Stomach smooth muscle (tissue), 2 donors: ENCODE results near the gene CERS5.
A peak's percentile ranks its signal among the peaks of the same experiment; 100 is the strongest.

Experiments used
- H3K27ac ChIP-seq: one replicate; pipeline ENCODE4 v1.7.0; 2013; ENCODE audit warnings: mild to moderate bottlenecking, low read length, inconsistent platforms
- H3K27me3 ChIP-seq, 2 donors: one replicate each; pipeline ENCODE4 v1.7.0; 2013; ENCODE audit warnings: low read length in 2 of 2; ENCODE audit not compliant: insufficient read depth in 2 of 2, control insufficient read depth in 1 of 2
- H3K36me3 ChIP-seq, 2 donors: one replicate each; pipeline ENCODE4 v1.7.0; 2013; ENCODE audit warnings: low read length in 2 of 2; ENCODE audit not compliant: control insufficient read depth in 2 of 2, insufficient read depth in 2 of 2
- H3K4me1 ChIP-seq: one replicate; pipeline ENCODE4 v1.7.0; 2013; ENCODE audit warnings: low read length; ENCODE audit not compliant: control insufficient read depth, insufficient read depth
- H3K4me3 ChIP-seq, 2 donors: one replicate each; pipeline ENCODE4 v1.7.0; 2013; ENCODE audit warnings: low read length in 2 of 2
- H3K9ac ChIP-seq, 2 donors: one replicate each; pipeline ENCODE4 v1.7.0; 2013; ENCODE audit warnings: low read length in 2 of 2, mild to moderate bottlenecking in 1 of 2
- H3K9me3 ChIP-seq, 2 donors: one replicate each; pipeline ENCODE4 v1.7.0; 2013; ENCODE audit warnings: low read length in 2 of 2; ENCODE audit not compliant: control insufficient read depth in 2 of 2
- donor health status: healthy.
- donor health status: Pancreatic carcinoma.

The CERS5 gene

GRCh38 chr12:50187084-50187900 is 20.1 kb upstream of the CERS5 start:
- peak overlapping the region; percentile 11 for H3K27ac ChIP-seq
- peaks cover under 1 to 11% of the 10 kb centered on the region in 2 donors for H3K36me3 ChIP-seq
- H3K27me3 ChIP-seq, result no peaks in the 10 kb centered on the region
- no peaks in the 10 kb centered on the region for H3K9me3 ChIP-seq
- peaks cover 19% of the 10 kb centered on the region for H3K4me1 ChIP-seq
- peak overlapping the region in 1 of 2 donors; percentile 42 for H3K9ac ChIP-seq
- H3K4me3 ChIP-seq, result peak overlapping the region in 1 of 2 donors; percentile 29

- no peaks in the 10 kb centered on the region for H3K9me3 ChIP-seq
- no peak overlapping the region for H3K4me3 ChIP-seq
- no peak overlapping the region for H3K27ac ChIP-seq
- H3K36me3 ChIP-seq, result peaks cover 1 to 10% of the 10 kb centered on the region in 2 donors
- H3K27me3 ChIP-seq, result no peaks in the 10 kb centered on the region
- peaks cover 19% of the 10 kb centered on the region for H3K4me1 ChIP-seq
- H3K9ac ChIP-seq, result no peak overlapping the region
Measured at GRCh38 chr12:50186681-50187080, 19.5 kb upstream of the CERS5 start.

GRCh38 chr12:50185970-50186663 is 18.9 kb upstream of the CERS5 start:
- Histone ChIP-seq H3K4me3 (no peak overlapping the region), H3K27ac (peak overlapping the region; percentile 11), H3K36me3 (peaks cover 7 to 13% of the 10 kb centered on the region in 2 donors), H3K4me1 (peaks cover 19% of the 10 kb centered on the region), H3K9me3 (no peaks in the 10 kb centered on the region), H3K9ac (no peak overlapping the region), H3K27me3 (no peaks in the 10 kb centered on the region)

- H3K9ac ChIP-seq, result no peak overlapping the region
- H3K4me3 ChIP-seq, result no peak overlapping the region
- H3K4me1 ChIP-seq, result peaks cover 19% of the 10 kb centered on the region
- H3K27ac ChIP-seq, result no peak overlapping the region
- no peaks in the 10 kb centered on the region for H3K27me3 ChIP-seq
- no peaks in the 10 kb centered on the region for H3K9me3 ChIP-seq
- peaks cover 10 to 14% of the 10 kb centered on the region in 2 donors for H3K36me3 ChIP-seq
Measured at GRCh38 chr12:50185301-50185895, 18.2 kb upstream of the CERS5 start.

- H3K4me1 ChIP-seq, result peaks cover 19% of the 10 kb centered on the region
Measured at GRCh38 chr12:50184261-50184660, 17.1 kb upstream of the CERS5 start.

GRCh38 chr12:50182461-50182860 is 15.3 kb upstream of the CERS5 start:
- Histone ChIP-seq H3K4me3 (no peak overlapping the region), H3K9me3 (no peaks in the 10 kb centered on the region), H3K27ac (no peak overlapping the region), H3K9ac (no peak overlapping the region), H3K36me3 (peaks cover 13 to 14% of the 10 kb centered on the region in 2 donors), H3K4me1 (peaks cover 8% of the 10 kb centered on the region), H3K27me3 (no peaks in the 10 kb centered on the region)

More at GRCh38 chr12:50184261-50184660, 17.1 kb upstream of the CERS5 start:
- Histone ChIP-seq H3K36me3 (peaks cover 13 to 15% of the 10 kb centered on the region in 2 donors), H3K4me3 (no peak overlapping the region), H3K27me3 (no peaks in the 10 kb centered on the region), H3K9ac (no peak overlapping the region), H3K27ac (no peak overlapping the region), H3K9me3 (no peaks in the 10 kb centered on the region)

- Histone ChIP-seq H3K27ac (no peak overlapping the region), H3K9ac (no peak overlapping the region), H3K27me3 (no peaks in the 10 kb centered on the region), H3K36me3 (peaks cover 13 to 21% of the 10 kb centered on the region in 2 donors), H3K9me3 (no peaks in the 10 kb centered on the region), H3K4me3 (no peak overlapping the region), H3K4me1 (peaks cover 6% of the 10 kb centered on the region)
Measured at GRCh38 chr12:50181691-50182090, 14.5 kb upstream of the CERS5 start.

- Histone ChIP-seq H3K27ac (no peak overlapping the region), H3K9me3 (no peaks in the 10 kb centered on the region), H3K36me3 (peaks cover 4 to 16% of the 10 kb centered on the region in 2 donors)
Measured at GRCh38 chr12:50175716-50176026, 8.5 kb upstream of the CERS5 start.

GRCh38 chr12:50174971-50175715 is 8.0 kb upstream of the CERS5 start:
- Histone ChIP-seq H3K4me3 (no peak overlapping the region), H3K9me3 (no peaks in the 10 kb centered on the region), H3K27me3 (no peaks in the 10 kb centered on the region), H3K27ac (no peak overlapping the region), H3K4me1 (no peaks in the 10 kb centered on the region), H3K9ac (no peak overlapping the region), H3K36me3 (peaks cover under 1 to 13% of the 10 kb centered on the region in 2 donors)

More at GRCh38 chr12:50175716-50176026, 8.5 kb upstream of the CERS5 start:
- Histone ChIP-seq H3K4me3 (no peak overlapping the region), H3K4me1 (no peaks in the 10 kb centered on the region), H3K27me3 (no peaks in the 10 kb centered on the region), H3K9ac (no peak overlapping the region)

GRCh38 chr12:50166799-50167048 is 445 bp downstream of the CERS5 start:
- Histone ChIP-seq H3K4me1 (peaks cover 11% of the 10 kb centered on the region), H3K36me3 (no peaks in the 10 kb centered on the region), H3K27me3 (no peaks in the 10 kb centered on the region), H3K4me3 (peak overlapping the region; percentile 85 to 88), H3K9ac (peak overlapping the region; percentile 89 to 94), H3K9me3 (no peaks in the 10 kb centered on the region), H3K27ac (peak overlapping the region; percentile 88)
